Gastrocnemius medialis (tissue), 4 donors: ENCODE results near the gene TTC9C. TPM values are rescaled to one million over a fixed set of nuclear protein-coding genes. Genes with fewer than 3 reads are reported as not detected.
"Not testable (repeated sequence)": the region's sequence is repeated elsewhere in the genome, so short reads cannot be mapped to it uniquely, and the experiment has no call there.

Source experiments
- ATAC-seq, 2 donors: fragments of 150-250 bp; one replicate each; pipeline ENCODE4 v1.9.1; 2016
- DNase-seq, 2 donors: peaks; one replicate each; pipeline ENCODE4 v3.0.0-alpha.2; 2019
- H3K27ac ChIP-seq, 4 donors: fragments of 200-600 bp; sonication (generic); 1 replicate in 1 of 4; 2 replicates in 3 of 4; pipeline ENCODE4 v1.5.1; 2016 to 2018; ENCODE audit warnings: mild to moderate bottlenecking in 2 of 4, moderate library complexity in 1 of 4
- H3K27me3 ChIP-seq, 3 donors: fragments of 200-600 bp; sonication (generic) in 2 of 3; 1 replicate in 1 of 3; 2 replicates in 2 of 3; pipeline versions ENCODE4 v1.5.1 to v1.6.0; 2016 to 2019; ENCODE audit warnings: mild to moderate bottlenecking in 1 of 3, moderate library complexity in 1 of 3
- H3K36me3 ChIP-seq, 2 donors: fragments of 200-600 bp; sonication (generic) in 1 of 2; one replicate each; pipeline ENCODE4 v1.5.1; 2017 to 2018
- H3K4me1 ChIP-seq, 2 donors: fragments of 200-600 bp; sonication (generic) in 1 of 2; one replicate each; pipeline ENCODE4 v1.5.1; 2016 to 2017; ENCODE audit warnings: mild to moderate bottlenecking in 2 of 2
- H3K4me3 ChIP-seq, 4 donors: fragments of 200-600 bp; sonication (generic) in 3 of 4; 1 replicate in 1 of 4; 2 replicates in 3 of 4; pipeline ENCODE4 v1.5.1; 2016 to 2019; ENCODE audit warnings: mild to moderate bottlenecking in 2 of 4
- H3K9me3 ChIP-seq, 3 donors: fragments of 200-600 bp; sonication (generic) in 2 of 3; 1 replicate in 1 of 3; 2 replicates in 2 of 3; pipeline ENCODE4 v1.5.1; 2016 to 2019
- CTCF ChIP-seq, 5 experiments: fragments of 450-650 bp in 3 of 5; fragments of 200-600 bp in 2 of 5; sonication (generic) in 2 of 5; IDR thresholded peaks in 4 of 5; conservative IDR thresholded peaks in 1 of 5; 1 replicate in 4 of 5; 2 replicates in 1 of 5; pipeline ENCODE4 v1.5.1; 2016 to 2019; ENCODE audit warnings: antibody characterized with exemption in 5 of 5, mild to moderate bottlenecking in 3 of 5, moderate library complexity in 3 of 5
- POLR2A ChIP-seq, 2 donors: fragments of 450-650 bp; IDR thresholded peaks; one replicate each; pipeline ENCODE4 v1.6.1; 2017; ENCODE audit warnings: antibody characterized with exemption in 2 of 2, mild to moderate bottlenecking in 2 of 2, moderate library complexity in 2 of 2
- in situ Hi-C, 4 donors: fragments of 200-750 bp; cut with MboI; loops; one replicate each; pipeline versions ENCODE4 v1.15.0 to v1.8.0; 2017; ENCODE audit warnings: low sequenced_read_pairs in 4 of 4
- intact Hi-C: fragments of 100-400 bp; cut with DNase I; formaldehyde crosslinking; loops from one replicate; pipeline ENCODE4 v1.15.1; 2023; ENCODE audit warnings: low total_unique reads
- total RNA-seq, 4 donors: library from RNA; depleted of rRNA; stranded (reverse); fragments of >200 nt; gene quantifications; one replicate each; pipeline versions ENCODE4 v1.1.0 to v1.2.3, GENCODE V29; 2016

Gene TTC9C
- total RNA-seq, 4 donors from 2014 or later = 11.5 to 16.3 (median 14.1) TPM

- Histone ChIP-seq H3K9me3 (no peaks in the 10 kb centered on the region), H3K27ac (peak overlapping the region; percentile 65 to 88 (median 84)), H3K36me3 (peaks cover 0 to 38% of the 10 kb centered on the region in 2 donors), H3K4me3 (no peak overlapping the region), H3K4me1 (peaks cover 20 to 27% of the 10 kb centered on the region in 2 donors), H3K27me3 (no peaks in the 10 kb centered on the region)
- intact Hi-C loops (loop anchor here (1.0 to 5.0 kb wide), 5 partner anchors 13 to 299 kb away; partner anchors contain the start of genes EML3, INTS5 and ROM1), in situ Hi-C loops (loop anchor here in 3 of 4 donors (10.0 to 25.0 kb wide), 2 partner anchors 307 to 310 kb away; no protein-coding TSS in a partner anchor)
- ATAC-seq (peak; percentile 98 to 99), DNase-seq (peak; percentile 84 to 92)
- TF ChIP-seq POLR2A (IDR thresholded peaks at IDR 0.05) (peak in 1 of 2 donors; percentile 24), CTCF (IDR thresholded peaks at IDR 0.05 in 4 of 5, conservative IDR thresholded peaks at IDR 0.05 in 1 of 5) (peak; percentile 85 to 90 (median 88))
Observed at GRCh38 chr11:62694455-62695167, 33.7 kb upstream of the TTC9C start.

- TF ChIP-seq POLR2A (IDR thresholded peaks at IDR 0.05) = no peak
- no peak for TF ChIP-seq CTCF (IDR thresholded peaks at IDR 0.05 in 4 of 5, conservative IDR thresholded peaks at IDR 0.05 in 1 of 5)
Observed at GRCh38 chr11:62702246-62702645, 26.0 kb upstream of the TTC9C start.

GRCh38 chr11:62703921-62704320 lies 24.4 kb upstream of the TTC9C start:
- intact Hi-C loops, H3K27me3 ChIP-seq, H3K4me3 ChIP-seq, ATAC-seq, DNase-seq, H3K9me3 ChIP-seq: not testable (repeated sequence)
- in situ Hi-C loops = loop anchor here in 1 of 4 donors (25.0 kb wide), 1 partner anchor 92 kb away; the partner anchor contains the start of genes B3GAT3, EML3, MTA2 and ROM1
- Histone ChIP-seq H3K36me3 (peaks cover 0 to 28% of the 10 kb centered on the region in 2 donors), H3K27ac (peak overlapping the region in 1 of 4 donors; percentile 94), H3K4me1 (peaks cover 23 to 26% of the 10 kb centered on the region in 2 donors)

More at GRCh38 chr11:62702246-62702645, 26.0 kb upstream of the TTC9C start:
- intact Hi-C loops (no loop called here), in situ Hi-C loops (loop anchor here in 1 of 4 donors (25.0 kb wide), 1 partner anchor 90 kb away; the partner anchor contains the start of genes B3GAT3, EML3, MTA2 and ROM1)
- H3K36me3 ChIP-seq = peaks cover 0 to 28% of the 10 kb centered on the region in 2 donors
- ATAC-seq = no peak
- DNase-seq = no peak
- no peak overlapping the region for H3K27ac ChIP-seq
- H3K9me3 ChIP-seq = no peaks in the 10 kb centered on the region
- H3K4me3 ChIP-seq = no peak overlapping the region
- H3K27me3 ChIP-seq = no peaks in the 10 kb centered on the region
- peaks cover 18% of the 10 kb centered on the region in 2 donors for H3K4me1 ChIP-seq

GRCh38 chr11:62705413-62705812 lies 22.9 kb upstream of the TTC9C start:
- H3K9me3 ChIP-seq = no peaks in the 10 kb centered on the region
- peaks cover 0 to 23% of the 10 kb centered on the region in 2 donors for H3K36me3 ChIP-seq
- ATAC-seq (no peak), DNase-seq (no peak)
- in situ Hi-C loops (loop anchor here in 1 of 4 donors (25.0 kb wide), 1 partner anchor 93 kb away; the partner anchor contains the start of genes B3GAT3, EML3, MTA2 and ROM1), intact Hi-C loops (loop anchor here (5.0 kb wide), 2 partner anchors 103 to 137 kb away; partner anchors contain the start of gene MTA2)
- peaks cover 29 to 34% of the 10 kb centered on the region in 2 donors for H3K4me1 ChIP-seq
- peak overlapping the region; percentile 84 to 94 (median 89) for H3K27ac ChIP-seq
- H3K4me3 ChIP-seq = peak overlapping the region; percentile 79 to 93 (median 87)
- H3K27me3 ChIP-seq = no peaks in the 10 kb centered on the region
- no peak for TF ChIP-seq POLR2A (IDR thresholded peaks at IDR 0.05)
- no peak for TF ChIP-seq CTCF (IDR thresholded peaks at IDR 0.05 in 4 of 5, conservative IDR thresholded peaks at IDR 0.05 in 1 of 5)
